SK-N-SH treated with all-trans-retinoic acid at 6 μM for 48 hours (cell line): ENCODE results near the gene TRAPPC10.

Experiments used
- BACH2 ChIP-seq: fragments of 250-450 bp; sonication (Bioruptor Pico); IDR thresholded peaks from 2 replicates; pipeline ENCODE4 v1.9.0; 2021; ENCODE audit warnings: mild to moderate bottlenecking, borderline replicate concordance
- CREB5 ChIP-seq: fragments of 250-450 bp; sonication (Bioruptor Pico); IDR thresholded peaks from 2 replicates; pipeline ENCODE4 v1.5.1; 2020; ENCODE audit warnings: low read depth, mild to moderate bottlenecking, moderate library complexity
- CSDC2 ChIP-seq: fragments of 250-450 bp; sonication (Bioruptor Pico); IDR thresholded peaks from 2 replicates; pipeline ENCODE4 v1.5.0; 2020; ENCODE audit warnings: mild to moderate bottlenecking, moderate library complexity
- ISL1 ChIP-seq: fragments of 250-450 bp; sonication (Bioruptor Pico); IDR thresholded peaks from 2 replicates; pipeline ENCODE4 v2.1.2; 2022; ENCODE audit warnings: mild to moderate bottlenecking, moderate library complexity
- PATZ1 ChIP-seq: fragments of 250-450 bp; sonication (Bioruptor Pico); IDR thresholded peaks from 2 replicates; pipeline ENCODE4 v1.8.0; 2020; ENCODE audit warnings: mild to moderate bottlenecking, moderate library complexity, borderline replicate concordance
- TCF4 ChIP-seq: fragments of 250-450 bp; sonication (Bioruptor Pico); IDR thresholded peaks from 2 replicates; pipeline ENCODE4 v1.8.0; 2021; ENCODE audit warnings: mild to moderate bottlenecking, moderate library complexity, borderline replicate concordance
- TOX ChIP-seq: fragments of 250-450 bp; sonication (Bioruptor Pico); IDR thresholded peaks from 2 replicates; pipeline ENCODE4 v1.8.0; 2021; ENCODE audit warnings: mild to moderate bottlenecking, moderate library complexity, borderline replicate concordance
- ZFP3 ChIP-seq: fragments of 250-450 bp; sonication (Bioruptor Pico); IDR thresholded peaks from 2 replicates; pipeline ENCODE4 v1.5.0; 2020; ENCODE audit warnings: mild to moderate bottlenecking, moderate library complexity

- TF ChIP-seq BACH2 (CRISPR knock-in tag) (no peak), TOX (CRISPR knock-in tag) (no peak), PATZ1 (CRISPR knock-in tag) (no peak), CREB5 (no peak), TCF4 (CRISPR knock-in tag) (no peak), CSDC2 (CRISPR knock-in tag) (no peak), ISL1 (CRISPR knock-in tag) (no peak), ZFP3 (no peak)
These were observed 18.0 kb upstream of the TRAPPC10 start for GRCh38 chr21:43994085-43994484.
